ENCODE results near the gene APOL5.
"Not testable (repeated sequence)": the region's sequence is repeated elsewhere in the genome, so short reads cannot be mapped to it uniquely, and the experiment has no call there.

The APOL5 gene

GRCh38 chr22:35717572-35717971, at the start of gene APOL5:
Gene APOL5 (plus strand): TSS chr22:35717872. CDS start chr22:35717872, 0 bp downstream.
- no peak for DNase-seq (ENCODE audit: low read depth in 2 of 2)
- TF ChIP-seq CTCF (IDR thresholded peaks at IDR 0.05; ENCODE audit: low read depth, low read length): no peak

GRCh38 chr22:35674335-35674734, 43.3 kb upstream of the APOL5 start:
- DNase-seq (ENCODE audit: low read depth in 2 of 2): no peak
- TF ChIP-seq CTCF (IDR thresholded peaks at IDR 0.05; ENCODE audit: low read depth, low read length): no peak
- no peak overlapping the region for H3K4me3 ChIP-seq (replicated peaks in 1 of 2; ENCODE audit: low read depth in 2 of 2, low read length in 2 of 2)

More at GRCh38 chr22:35717572-35717971, at the start of gene APOL5:
- no peak within 1 kb of the TSS for H3K4me3 ChIP-seq (replicated peaks in 1 of 2; ENCODE audit: low read depth in 2 of 2, low read length in 2 of 2)

- DNase-seq (ENCODE audit: low read depth in 2 of 2); H3K4me3 ChIP-seq (replicated peaks in 1 of 2; ENCODE audit: low read depth in 2 of 2, low read length in 2 of 2): not testable (repeated sequence)
These were observed 41.6 kb upstream of the APOL5 start for GRCh38 chr22:35676065-35676464.

- DNase-seq (ENCODE audit: low read depth in 2 of 2): no peak
- TF ChIP-seq CTCF (IDR thresholded peaks at IDR 0.05; ENCODE audit: low read depth, low read length): no peak
- no peak overlapping the region for H3K4me3 ChIP-seq (replicated peaks in 1 of 2; ENCODE audit: low read depth in 2 of 2, low read length in 2 of 2)
These were observed 40.0 kb upstream of the APOL5 start for GRCh38 chr22:35677460-35678187.

- no peak for DNase-seq (ENCODE audit: low read depth in 2 of 2)
- no peak overlapping the region for H3K4me3 ChIP-seq (replicated peaks in 1 of 2; ENCODE audit: low read depth in 2 of 2, low read length in 2 of 2)
- no peak for TF ChIP-seq CTCF (IDR thresholded peaks at IDR 0.05; ENCODE audit: low read depth, low read length)
These were observed 38.8 kb upstream of the APOL5 start for GRCh38 chr22:35678836-35679235.

- DNase-seq (ENCODE audit: low read depth in 2 of 2): peak in 1 of 2 donors; percentile 56
- not testable (repeated sequence) for H3K4me3 ChIP-seq (replicated peaks in 1 of 2; ENCODE audit: low read depth in 2 of 2, low read length in 2 of 2)
These were observed 38.2 kb upstream of the APOL5 start for GRCh38 chr22:35679492-35679891.

GRCh38 chr22:35681454-35682052, 36.1 kb upstream of the APOL5 start:
- TF ChIP-seq CTCF (IDR thresholded peaks at IDR 0.05; ENCODE audit: low read depth, low read length): no peak
- DNase-seq (ENCODE audit: low read depth in 2 of 2): no peak
- no peak overlapping the region for H3K4me3 ChIP-seq (replicated peaks in 1 of 2; ENCODE audit: low read depth in 2 of 2, low read length in 2 of 2)

GRCh38 chr22:35683560-35683959, 34.1 kb upstream of the APOL5 start:
- no peak overlapping the region for H3K4me3 ChIP-seq (replicated peaks in 1 of 2; ENCODE audit: low read depth in 2 of 2, low read length in 2 of 2)
- no peak for TF ChIP-seq CTCF (IDR thresholded peaks at IDR 0.05; ENCODE audit: low read depth, low read length)
- DNase-seq (ENCODE audit: low read depth in 2 of 2): no peak

Measured in cardiac fibroblast (primary cell).